GM12873 (cell line): Measurements from ENCODE around the gene ST6GALNAC3.

ENCODE experiments used
- TF ChIP-seq, protein P1 (sequence below): IDR thresholded peaks from 2 replicates; pipeline ENCODE4 v1.5.1; 2012; ENCODE audit warnings: low read depth, mild to moderate bottlenecking, moderate library complexity, low read length, control low read depth; ENCODE audit not compliant: insufficient read depth; ENCODE audit errors: missing control alignments

Gene ST6GALNAC3

GRCh38 chr1:76340056-76340455, 265.5 kb downstream of the ST6GALNAC3 start:
- TF ChIP-seq, protein P1, sequence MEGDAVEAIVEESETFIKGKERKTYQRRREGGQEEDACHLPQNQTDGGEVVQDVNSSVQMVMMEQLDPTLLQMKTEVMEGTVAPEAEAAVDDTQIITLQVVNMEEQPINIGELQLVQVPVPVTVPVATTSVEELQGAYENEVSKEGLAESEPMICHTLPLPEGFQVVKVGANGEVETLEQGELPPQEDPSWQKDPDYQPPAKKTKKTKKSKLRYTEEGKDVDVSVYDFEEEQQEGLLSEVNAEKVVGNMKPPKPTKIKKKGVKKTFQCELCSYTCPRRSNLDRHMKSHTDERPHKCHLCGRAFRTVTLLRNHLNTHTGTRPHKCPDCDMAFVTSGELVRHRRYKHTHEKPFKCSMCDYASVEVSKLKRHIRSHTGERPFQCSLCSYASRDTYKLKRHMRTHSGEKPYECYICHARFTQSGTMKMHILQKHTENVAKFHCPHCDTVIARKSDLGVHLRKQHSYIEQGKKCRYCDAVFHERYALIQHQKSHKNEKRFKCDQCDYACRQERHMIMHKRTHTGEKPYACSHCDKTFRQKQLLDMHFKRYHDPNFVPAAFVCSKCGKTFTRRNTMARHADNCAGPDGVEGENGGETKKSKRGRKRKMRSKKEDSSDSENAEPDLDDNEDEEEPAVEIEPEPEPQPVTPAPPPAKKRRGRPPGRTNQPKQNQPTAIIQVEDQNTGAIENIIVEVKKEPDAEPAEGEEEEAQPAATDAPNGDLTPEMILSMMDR = no peak

- TF ChIP-seq, protein P1 = no peak
These were observed 268.8 kb downstream of the ST6GALNAC3 start for GRCh38 chr1:76343356-76343755.

DNA sequence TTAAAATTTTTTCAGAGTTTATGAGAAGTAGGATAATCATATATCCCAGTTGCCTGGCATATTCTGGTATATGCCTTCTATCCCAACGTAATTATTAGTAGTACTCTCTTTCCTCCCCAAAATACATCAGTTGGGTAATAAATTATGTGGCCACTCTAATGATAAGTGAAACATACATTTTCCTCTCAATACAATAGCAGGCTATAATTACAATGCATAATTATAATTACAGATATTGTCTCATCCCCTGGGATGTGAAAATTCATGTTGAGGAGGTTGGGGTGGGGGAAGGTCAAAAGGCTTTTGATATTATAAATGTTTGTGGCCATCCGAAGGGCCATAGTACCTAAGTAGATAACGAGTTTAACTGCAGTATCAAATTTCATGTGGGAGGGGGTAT, 277.1 kb downstream of the ST6GALNAC3 start:
- TF ChIP-seq, protein P1 = no peak

DNA sequence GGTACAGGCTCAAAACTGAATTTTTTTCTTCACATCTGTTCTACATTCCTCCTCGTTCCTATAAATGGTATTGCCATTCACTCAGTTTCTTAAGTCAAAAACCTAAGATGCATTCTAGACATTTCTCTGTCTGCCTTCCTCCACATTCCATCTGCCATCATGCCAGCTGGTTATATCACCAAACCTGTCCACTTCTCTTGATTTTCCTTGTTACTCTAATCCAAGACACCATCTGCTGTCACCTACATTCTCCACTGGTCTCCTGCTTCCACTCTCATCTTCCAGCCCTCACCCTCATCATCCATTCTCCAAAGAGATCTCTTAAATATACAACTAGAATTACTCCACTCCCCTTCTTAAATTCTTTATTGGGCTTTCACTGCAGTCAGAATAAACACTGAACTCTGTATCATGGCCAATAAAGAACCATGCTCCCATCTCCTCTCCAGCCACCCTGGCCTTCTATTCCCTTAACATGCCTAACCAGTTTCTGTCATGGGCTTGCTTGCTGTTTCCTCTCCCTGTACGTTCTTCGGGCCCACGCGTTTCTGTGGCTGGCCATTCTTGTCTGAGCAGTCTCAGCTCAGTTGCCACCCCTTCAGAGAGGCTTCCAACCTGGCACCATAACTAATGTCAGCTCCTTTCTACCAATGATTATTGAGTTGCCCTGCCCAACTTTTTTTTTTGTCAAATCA, 278.3 kb downstream of the ST6GALNAC3 start:
- TF ChIP-seq, protein P1 = no peak

DNA sequence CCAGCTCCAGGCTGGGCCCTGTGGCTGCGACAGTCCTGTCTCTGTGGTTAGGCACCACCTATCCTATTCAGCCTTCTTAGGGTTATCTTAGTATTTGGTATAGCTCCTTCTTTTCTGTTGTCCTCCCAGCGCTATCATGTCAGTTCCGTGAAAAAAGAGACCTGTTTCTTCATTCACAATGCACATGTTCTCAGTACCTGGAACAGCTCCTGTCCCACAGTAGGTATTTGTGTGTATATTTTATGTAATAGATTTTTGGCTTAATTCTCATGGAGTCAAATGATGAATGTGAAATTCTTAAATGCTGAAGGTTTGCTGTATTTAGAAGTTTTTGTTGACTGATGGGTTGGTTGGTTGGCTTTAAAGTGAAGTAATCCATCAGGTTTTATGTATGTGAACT, 279.7 kb downstream of the ST6GALNAC3 start:
- TF ChIP-seq, protein P1 = no peak

- TF ChIP-seq, protein P1 = no peak
These were observed 292.2 kb downstream of the ST6GALNAC3 start for GRCh38 chr1:76366726-76367125.

- TF ChIP-seq, protein P1 = no peak
These were observed 297.4 kb downstream of the ST6GALNAC3 start for GRCh38 chr1:76371941-76372340.
